Uterus (tissue), 4 donors: ENCODE data around the gene MTIF3. TPM values are rescaled to one million over a fixed set of nuclear protein-coding genes. Genes with fewer than 3 reads are reported as not detected.

Source experiments
- DNase-seq, 2 donors: peaks; one replicate each; pipeline ENCODE4 v3.0.0-alpha.2; 2019 to 2020
- H3K27ac ChIP-seq, 2 donors: fragments of 200-600 bp; sonication (generic); 1 replicate in 1 of 2; 2 replicates in 1 of 2; pipeline ENCODE4 v1.5.1; 2016 to 2018
- H3K27me3 ChIP-seq, 2 donors: fragments of 200-600 bp; sonication (generic); one replicate each; pipeline ENCODE4 v1.5.1; 2018 to 2019; ENCODE audit warnings: control low read depth in 1 of 2
- H3K36me3 ChIP-seq, 2 donors: fragments of 200-600 bp; sonication (generic); one replicate each; pipeline ENCODE4 v1.5.1; 2019; ENCODE audit warnings: control low read depth in 1 of 2
- H3K4me1 ChIP-seq, 2 donors: fragments of 200-600 bp; sonication (generic); one replicate each; pipeline ENCODE4 v1.5.1; 2018 to 2019; ENCODE audit warnings: control low read depth in 1 of 2
- H3K4me3 ChIP-seq, 2 donors: fragments of 200-600 bp; sonication (generic); 1 replicate in 1 of 2; 2 replicates in 1 of 2; pipeline ENCODE4 v1.5.1; 2018 to 2019; ENCODE audit warnings: mild to moderate bottlenecking in 1 of 2
- H3K9me3 ChIP-seq, 2 donors: fragments of 200-600 bp; sonication (generic); one replicate each; pipeline ENCODE4 v1.5.1; 2019; ENCODE audit warnings: control low read depth in 1 of 2
- CTCF ChIP-seq, 4 experiments: fragments of 200-600 bp in 2 of 4; fragments of 450-650 bp in 2 of 4; sonication (generic) in 2 of 4; IDR thresholded peaks; one replicate each; pipeline ENCODE4 v1.5.1; 2016 to 2019; ENCODE audit warnings: antibody characterized with exemption in 4 of 4, mild to moderate bottlenecking in 2 of 4, moderate library complexity in 1 of 4
- POLR2A ChIP-seq, 2 donors: fragments of 450-650 bp; IDR thresholded peaks; one replicate each; pipeline ENCODE4 v1.6.1; 2016; ENCODE audit warnings: antibody characterized with exemption in 2 of 2, mild to moderate bottlenecking in 1 of 2, moderate library complexity in 1 of 2
- intact Hi-C: fragments of 100-400 bp; cut with DNase I; formaldehyde crosslinking; loops from one replicate; pipeline ENCODE4 v1.15.1; 2023; ENCODE audit warnings: low total_unique reads
- total RNA-seq, 4 donors: library from RNA; depleted of rRNA in 3 of 4; stranded (reverse); fragments of >200 nt in 3 of 4; gene quantifications; one replicate each; pipeline versions ENCODE4 v1.1.0 to v1.2.4, GENCODE V29; 2014 to 2023
- donor health status: DM: yes; HTN: yes; CAD: no.

The MTIF3 gene
- total RNA-seq, 4 donors from 2014 or later: 14.6 to 102 (median 40.0) TPM

GRCh38 chr13:27419328-27419727, 31.0 kb downstream of the MTIF3 start:
- no peak overlapping the region for H3K4me3 ChIP-seq
- intact Hi-C loops: no loop called here
- H3K27me3 ChIP-seq: no peaks in the 10 kb centered on the region
- no peaks in the 10 kb centered on the region for H3K36me3 ChIP-seq
- H3K4me1 ChIP-seq: no peaks in the 10 kb centered on the region
- DNase-seq: no peak
- no peak overlapping the region for H3K27ac ChIP-seq
- no peak for TF ChIP-seq CTCF (IDR thresholded peaks at IDR 0.05)
- no peak for TF ChIP-seq POLR2A (IDR thresholded peaks at IDR 0.05)
- no peaks in the 10 kb centered on the region for H3K9me3 ChIP-seq

DNA sequence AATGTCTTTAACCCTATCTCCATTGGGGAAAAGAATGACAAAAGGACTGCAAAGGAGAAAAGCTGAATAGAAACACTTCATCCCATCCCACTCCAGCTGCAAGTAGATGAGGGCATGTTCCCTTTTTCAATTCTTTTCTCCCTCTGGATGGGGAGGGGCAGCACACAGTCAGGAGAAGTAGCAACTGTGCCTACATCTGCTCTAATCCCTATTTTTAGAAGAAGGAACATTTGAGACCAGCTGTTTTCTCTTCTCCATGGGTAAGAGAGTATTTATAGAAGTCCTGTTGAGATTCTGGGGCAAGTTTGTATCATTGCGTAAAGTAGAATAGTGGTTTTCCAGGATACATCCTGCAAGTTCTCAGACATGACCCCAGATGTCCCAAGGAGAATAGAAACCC, 35.2 kb downstream of the MTIF3 start:
- Histone ChIP-seq H3K4me1 (no peaks in the 10 kb centered on the region), H3K27me3 (no peaks in the 10 kb centered on the region), H3K27ac (no peak overlapping the region), H3K4me3 (no peak overlapping the region), H3K36me3 (no peaks in the 10 kb centered on the region), H3K9me3 (no peaks in the 10 kb centered on the region)
- no peak for DNase-seq
- intact Hi-C loops: no loop called here
- TF ChIP-seq CTCF (IDR thresholded peaks at IDR 0.05) (no peak), POLR2A (IDR thresholded peaks at IDR 0.05) (no peak)

GRCh38 chr13:27411341-27411740, 39.0 kb downstream of the MTIF3 start:
- H3K36me3 ChIP-seq: no peaks in the 10 kb centered on the region
- H3K27me3 ChIP-seq: no peaks in the 10 kb centered on the region
- intact Hi-C loops: no loop called here
- H3K4me1 ChIP-seq: no peaks in the 10 kb centered on the region
- no peak overlapping the region for H3K4me3 ChIP-seq
- H3K27ac ChIP-seq: no peak overlapping the region
- no peak for DNase-seq
- TF ChIP-seq CTCF (IDR thresholded peaks at IDR 0.05): no peak
- no peak for TF ChIP-seq POLR2A (IDR thresholded peaks at IDR 0.05)
- H3K9me3 ChIP-seq: no peaks in the 10 kb centered on the region

DNA sequence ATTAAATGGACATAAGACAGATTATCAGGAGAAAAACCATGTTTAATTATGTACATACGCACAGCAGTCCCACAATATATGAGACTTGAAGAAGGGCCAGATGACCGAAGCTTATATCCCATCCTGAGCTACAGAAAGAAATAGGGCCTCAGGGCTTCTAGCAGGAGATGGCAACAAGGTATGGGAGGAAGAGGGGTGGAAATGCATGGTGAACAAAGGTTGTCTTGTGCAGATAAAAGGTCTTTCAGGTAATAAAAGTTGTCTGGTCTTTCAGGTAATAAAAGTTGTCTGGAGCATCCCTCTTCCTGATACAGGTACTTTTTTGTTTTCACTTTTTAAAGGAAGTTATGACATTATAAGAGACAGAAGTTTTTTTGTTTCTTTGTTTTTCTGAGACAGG, 41.4 kb downstream of the MTIF3 start:
- Histone ChIP-seq H3K27me3 (no peaks in the 10 kb centered on the region), H3K4me3 (no peak overlapping the region), H3K4me1 (no peaks in the 10 kb centered on the region), H3K27ac (no peak overlapping the region), H3K9me3 (no peaks in the 10 kb centered on the region), H3K36me3 (no peaks in the 10 kb centered on the region)
- no peak for DNase-seq
- intact Hi-C loops: no loop called here
- TF ChIP-seq POLR2A (IDR thresholded peaks at IDR 0.05): no peak
- TF ChIP-seq CTCF (IDR thresholded peaks at IDR 0.05): no peak

GRCh38 chr13:27408074-27408473, 42.3 kb downstream of the MTIF3 start:
- intact Hi-C loops: no loop called here
- no peak for TF ChIP-seq CTCF (IDR thresholded peaks at IDR 0.05)
- no peak for TF ChIP-seq POLR2A (IDR thresholded peaks at IDR 0.05)
- H3K9me3 ChIP-seq: no peaks in the 10 kb centered on the region

More at GRCh38 chr13:27408074-27408473, 42.3 kb downstream of the MTIF3 start:
- Histone ChIP-seq H3K27me3 (no peaks in the 10 kb centered on the region), H3K27ac (no peak overlapping the region), H3K36me3 (no peaks in the 10 kb centered on the region), H3K4me1 (no peaks in the 10 kb centered on the region), H3K4me3 (no peak overlapping the region)
- DNase-seq: no peak
